ENCODE results near the gene PLXNA2. TPM values are rescaled to one million over a fixed set of nuclear protein-coding genes. Genes with fewer than 3 reads are reported as not detected.
A peak's percentile ranks its signal among the peaks of the same experiment; 100 is the strongest.

PLXNA2 gene
- total and polyA plus RNA-seq, 7 donors = 4.4 to 33.6 (median 20.8) TPM

DNA sequence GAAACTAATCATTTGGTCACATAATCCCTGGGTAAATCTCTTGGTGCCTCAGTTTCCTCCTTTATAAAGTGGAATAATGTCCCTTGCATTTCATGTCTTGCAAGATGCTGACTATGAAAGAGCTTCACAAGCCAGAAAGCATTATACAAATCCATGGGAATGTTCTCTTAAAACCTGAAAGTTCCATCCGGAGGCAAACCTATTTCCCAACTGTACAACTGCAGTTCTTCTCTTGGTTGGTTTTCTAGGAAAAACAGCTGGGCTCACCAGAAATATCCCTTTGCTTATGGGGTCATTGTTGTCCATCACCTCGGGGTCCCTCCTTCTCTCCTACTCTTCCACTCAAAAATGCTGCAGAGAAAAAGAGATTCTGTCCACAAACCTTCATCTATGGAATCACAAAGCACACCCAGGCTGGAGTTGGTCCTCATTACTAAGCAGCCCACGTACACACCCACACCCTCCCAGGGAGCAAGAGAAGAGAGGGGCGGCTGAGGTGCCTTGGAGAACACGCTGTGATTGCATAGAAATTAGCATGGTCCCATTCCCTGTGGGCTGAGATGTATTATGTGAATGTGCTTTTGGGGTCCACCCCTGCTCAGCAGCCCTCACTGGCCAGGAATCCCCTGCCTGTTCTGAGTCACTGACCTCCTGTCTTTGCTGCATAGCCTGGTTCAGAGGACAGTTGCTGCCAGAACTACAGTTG is 5.0 kb upstream of the PLXNA2 start:
- intact Hi-C loops (cut with DNase I) = loop anchor here in 1 of 2 donors (10.0 kb wide), 1 partner anchor 354 kb away; no protein-coding TSS in a partner anchor
- H3K4me3 ChIP-seq = no peak overlapping the region
- peaks cover 0 to 2% (median 0%) of the 10 kb centered on the region in 3 donors for H3K27me3 ChIP-seq (ENCODE audit: insufficient read depth in 3 of 3, low read length in 2 of 3)
- H3K27ac ChIP-seq = no peak overlapping the region
- DNase-seq (no peak), ATAC-seq (no peak)
- H3K9me3 ChIP-seq = no peaks in the 10 kb centered on the region
- H3K36me3 ChIP-seq (ENCODE audit: insufficient read depth in 1 of 2, low read depth in 1 of 2) = no peaks in the 10 kb centered on the region
- WGBS, 3 donors = 67 to 81% (median 72%) methylated on average over 5 of the region's 5 CpGs
- TF ChIP-seq, protein P1, sequence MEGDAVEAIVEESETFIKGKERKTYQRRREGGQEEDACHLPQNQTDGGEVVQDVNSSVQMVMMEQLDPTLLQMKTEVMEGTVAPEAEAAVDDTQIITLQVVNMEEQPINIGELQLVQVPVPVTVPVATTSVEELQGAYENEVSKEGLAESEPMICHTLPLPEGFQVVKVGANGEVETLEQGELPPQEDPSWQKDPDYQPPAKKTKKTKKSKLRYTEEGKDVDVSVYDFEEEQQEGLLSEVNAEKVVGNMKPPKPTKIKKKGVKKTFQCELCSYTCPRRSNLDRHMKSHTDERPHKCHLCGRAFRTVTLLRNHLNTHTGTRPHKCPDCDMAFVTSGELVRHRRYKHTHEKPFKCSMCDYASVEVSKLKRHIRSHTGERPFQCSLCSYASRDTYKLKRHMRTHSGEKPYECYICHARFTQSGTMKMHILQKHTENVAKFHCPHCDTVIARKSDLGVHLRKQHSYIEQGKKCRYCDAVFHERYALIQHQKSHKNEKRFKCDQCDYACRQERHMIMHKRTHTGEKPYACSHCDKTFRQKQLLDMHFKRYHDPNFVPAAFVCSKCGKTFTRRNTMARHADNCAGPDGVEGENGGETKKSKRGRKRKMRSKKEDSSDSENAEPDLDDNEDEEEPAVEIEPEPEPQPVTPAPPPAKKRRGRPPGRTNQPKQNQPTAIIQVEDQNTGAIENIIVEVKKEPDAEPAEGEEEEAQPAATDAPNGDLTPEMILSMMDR (IDR thresholded peaks at IDR 0.05) = no peak
- no peaks in the 10 kb centered on the region for H3K4me1 ChIP-seq

DNA sequence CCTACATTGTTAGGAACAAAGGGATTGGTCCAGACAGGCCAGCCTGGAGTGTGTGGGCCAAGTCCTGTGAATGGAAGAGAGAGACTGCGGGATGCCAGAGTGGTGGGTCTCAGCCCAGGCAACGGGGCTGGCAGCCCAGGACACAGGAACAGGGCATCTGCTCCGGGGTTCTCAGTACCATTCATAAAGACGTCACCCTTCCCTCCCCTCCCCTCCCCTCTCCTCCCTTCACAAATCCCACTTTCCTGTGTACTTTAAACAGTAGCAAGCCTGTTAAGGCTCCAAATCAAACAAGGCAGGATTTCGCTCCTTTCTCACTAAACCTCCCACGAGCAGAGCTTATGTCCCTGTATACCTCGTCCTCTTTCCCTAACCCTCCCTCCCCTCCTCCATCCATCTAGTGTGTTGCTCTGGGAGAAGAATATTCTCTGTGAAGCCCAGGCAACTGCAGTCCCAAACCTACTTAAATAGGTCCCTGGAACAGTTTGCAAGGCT is 4.2 kb upstream of the PLXNA2 start:
- intact Hi-C loops (cut with DNase I) = loop anchor here in 1 of 2 donors (10.0 kb wide), 1 partner anchor 354 kb away; no protein-coding TSS in a partner anchor
- 66 to 72% (median 72%) methylated on average over 7 of the region's 7 CpGs for WGBS, 3 donors
- DNase-seq (no peak), ATAC-seq (no peak)
- Histone ChIP-seq H3K4me1 (no peaks in the 10 kb centered on the region), H3K27ac (no peak overlapping the region), H3K36me3 (ENCODE audit: insufficient read depth in 1 of 2, low read depth in 1 of 2) (no peaks in the 10 kb centered on the region), H3K27me3 (ENCODE audit: insufficient read depth in 3 of 3, low read length in 2 of 3) (peaks cover 0 to 2% (median 0%) of the 10 kb centered on the region in 3 donors), H3K4me3 (no peak overlapping the region), H3K9me3 (no peaks in the 10 kb centered on the region)
- TF ChIP-seq, protein P1 (IDR thresholded peaks at IDR 0.05) = no peak

DNA sequence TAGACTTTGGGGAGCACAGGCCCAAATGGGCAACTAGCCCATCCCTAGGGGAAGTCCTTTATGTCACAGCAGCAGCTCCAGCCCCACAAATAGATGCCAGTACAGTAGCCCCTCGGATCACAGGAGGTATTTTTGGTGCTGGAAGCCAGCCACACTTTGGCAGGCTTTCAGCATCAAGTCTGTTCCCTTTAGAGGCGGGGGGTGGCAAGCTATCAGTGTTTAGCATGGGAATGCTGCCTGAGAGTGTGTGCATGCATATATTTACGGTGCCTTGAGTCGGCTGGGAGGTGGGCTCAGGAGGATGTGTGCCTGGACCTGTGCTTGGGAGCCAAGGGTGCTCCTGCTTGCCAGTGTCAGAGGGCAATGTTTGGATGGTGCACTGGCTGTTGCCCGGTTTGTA is 3.5 kb upstream of the PLXNA2 start:
- no peaks in the 10 kb centered on the region for H3K9me3 ChIP-seq
- intact Hi-C loops (cut with DNase I) = loop anchor here in 1 of 2 donors (10.0 kb wide), 1 partner anchor 353 kb away; no protein-coding TSS in a partner anchor
- WGBS, 3 donors = 62 to 82% (median 80%) methylated on average over 5 of the region's 5 CpGs
- ATAC-seq (no peak), DNase-seq (no peak)
- TF ChIP-seq, protein P1 (IDR thresholded peaks at IDR 0.05) = no peak
- no peak overlapping the region for H3K4me3 ChIP-seq
- peaks cover 2% of the 10 kb centered on the region for H3K4me1 ChIP-seq
- no peak overlapping the region for H3K27ac ChIP-seq
- H3K27me3 ChIP-seq (ENCODE audit: insufficient read depth in 3 of 3, low read length in 2 of 3) = peaks cover 0 to 2% (median 0%) of the 10 kb centered on the region in 3 donors
- no peaks in the 10 kb centered on the region for H3K36me3 ChIP-seq (ENCODE audit: insufficient read depth in 1 of 2, low read depth in 1 of 2)

DNA sequence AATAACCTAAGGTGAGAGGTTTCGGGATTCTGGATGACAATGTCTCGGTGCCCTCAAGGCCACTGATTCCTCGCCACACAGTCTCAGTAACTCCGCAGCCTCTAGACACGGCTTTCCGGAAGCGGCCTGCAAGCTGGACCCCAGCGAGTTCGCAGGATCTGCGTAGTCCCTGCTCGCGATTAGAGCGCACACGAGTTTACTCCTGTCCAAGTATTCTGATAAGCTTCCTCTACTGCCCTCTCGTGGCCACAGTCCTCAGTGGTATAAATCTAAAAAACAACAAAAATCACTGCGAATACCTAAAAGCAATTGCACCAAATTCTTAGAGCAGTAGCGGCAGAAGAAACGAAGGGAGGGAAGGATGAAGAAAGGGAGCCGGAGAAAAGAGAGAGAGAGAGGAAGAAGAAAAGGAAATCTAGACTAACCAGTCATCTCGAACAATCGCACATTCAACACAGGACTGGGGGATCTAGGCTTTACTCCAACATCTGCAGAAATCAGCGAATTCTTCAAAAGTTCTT is 1.1 kb upstream of the PLXNA2 start:
- 7 to 12% (median 7%) methylated on average over 22 of the region's 22 CpGs for whole genome bisulfite sequencing, 3 donors
- H3K27me3 ChIP-seq (ENCODE audit: insufficient read depth in 3 of 3, low read length in 2 of 3) = no peaks in the 10 kb centered on the region
- no peaks in the 10 kb centered on the region for H3K9me3 ChIP-seq
- no peaks in the 10 kb centered on the region for H3K36me3 ChIP-seq (ENCODE audit: insufficient read depth in 1 of 2, low read depth in 1 of 2)
- TF ChIP-seq, protein P1 (IDR thresholded peaks at IDR 0.05) = peak; percentile 90
- intact Hi-C loops (cut with DNase I) = loop anchor here in 1 of 2 donors (10.0 kb wide), 1 partner anchor 350 kb away; no protein-coding TSS in a partner anchor
- peak overlapping the region; percentile 84 for H3K4me3 ChIP-seq
- peak; percentile 86 to 91 for DNase-seq
- peak; percentile 68 to 81 (median 75) for ATAC-seq
- peaks cover 25% of the 10 kb centered on the region for H3K4me1 ChIP-seq
- peak overlapping the region; percentile 90 for H3K27ac ChIP-seq

Data from psoas muscle (tissue), 8 donors.